ENCODE data around the gene ICAM2.

The ICAM2 gene

GRCh38 chr17:64020056-64020766 lies at the start of gene ICAM2:
Gene ICAM2 (minus strand): TSS chr17:64020633. CDS start chr17:64006691, 13,942 bp downstream.
- DNase-seq (ENCODE audit: low spot score) = peak; percentile 73

GRCh38 chr17:64070213-64070612 lies 49.8 kb upstream of the ICAM2 start:
- DNase-seq (ENCODE audit: low spot score) = no peak

- DNase-seq (ENCODE audit: low spot score) = no peak
Measured at GRCh38 chr17:64069143-64069542, 48.7 kb upstream of the ICAM2 start.

- no peak for DNase-seq (ENCODE audit: low spot score)
Measured at GRCh38 chr17:64067657-64068056, 47.2 kb upstream of the ICAM2 start.

- no peak for DNase-seq (ENCODE audit: low spot score)
Measured at GRCh38 chr17:64066716-64067115, 46.3 kb upstream of the ICAM2 start.

- no peak for DNase-seq (ENCODE audit: low spot score)
Measured at GRCh38 chr17:64065161-64065560, 44.7 kb upstream of the ICAM2 start.

GRCh38 chr17:64064331-64064730 lies 43.9 kb upstream of the ICAM2 start:
- DNase-seq (ENCODE audit: low spot score) = no peak

GRCh38 chr17:64063766-64064224 lies 43.4 kb upstream of the ICAM2 start:
- DNase-seq (ENCODE audit: low spot score) = no peak

- no peak for DNase-seq (ENCODE audit: low spot score)
Measured at GRCh38 chr17:64063088-64063487, 42.7 kb upstream of the ICAM2 start.

- DNase-seq (ENCODE audit: low spot score) = no peak
Measured at GRCh38 chr17:64061178-64061898, 40.9 kb upstream of the ICAM2 start.

- no peak for DNase-seq (ENCODE audit: low spot score)
Measured at GRCh38 chr17:64060331-64060730, 39.9 kb upstream of the ICAM2 start.

GRCh38 chr17:64059756-64060155 lies 39.3 kb upstream of the ICAM2 start:
- DNase-seq (ENCODE audit: low spot score) = no peak

- no peak for DNase-seq (ENCODE audit: low spot score)
Measured at GRCh38 chr17:64058621-64059020, 38.2 kb upstream of the ICAM2 start.

- no peak for DNase-seq (ENCODE audit: low spot score)
Measured at GRCh38 chr17:64057701-64058263, 37.3 kb upstream of the ICAM2 start.

GRCh38 chr17:64056269-64057005 lies 36.0 kb upstream of the ICAM2 start:
- no peak for DNase-seq (ENCODE audit: low spot score)

- DNase-seq (ENCODE audit: low spot score) = no peak
Measured at GRCh38 chr17:64055183-64056142, 35.0 kb upstream of the ICAM2 start.

GRCh38 chr17:64054304-64054703 lies 33.9 kb upstream of the ICAM2 start:
- DNase-seq (ENCODE audit: low spot score) = no peak

- no peak for DNase-seq (ENCODE audit: low spot score)
Measured at GRCh38 chr17:64053101-64053500, 32.7 kb upstream of the ICAM2 start.

- DNase-seq (ENCODE audit: low spot score) = no peak
Measured at GRCh38 chr17:64051153-64051552, 30.7 kb upstream of the ICAM2 start.

GRCh38 chr17:64048805-64049204 lies 28.4 kb upstream of the ICAM2 start:
- no peak for DNase-seq (ENCODE audit: low spot score)

GRCh38 chr17:64045176-64045575 lies 24.7 kb upstream of the ICAM2 start:
- no peak for DNase-seq (ENCODE audit: low spot score)

Measured in LoVo (cell line).